Uterus (tissue), 2 donors: ENCODE results near the gene CNNM2.

Experiments
- CTCF ChIP-seq, 4 experiments: fragments of 200-600 bp in 2 of 4; fragments of 450-650 bp in 2 of 4; sonication (generic) in 2 of 4; IDR thresholded peaks; one replicate each; pipeline ENCODE4 v1.5.1; 2016 to 2019; ENCODE audit warnings: antibody characterized with exemption in 4 of 4, mild to moderate bottlenecking in 2 of 4, moderate library complexity in 1 of 4
- POLR2A ChIP-seq, 2 donors: fragments of 450-650 bp; IDR thresholded peaks; one replicate each; pipeline ENCODE4 v1.6.1; 2016; ENCODE audit warnings: antibody characterized with exemption in 2 of 2, mild to moderate bottlenecking in 1 of 2, moderate library complexity in 1 of 2

- TF ChIP-seq CTCF (IDR thresholded peaks at IDR 0.05) (no peak), POLR2A (IDR thresholded peaks at IDR 0.05) (no peak)
Measured at GRCh38 chr10:103021900-103022293, 103.8 kb downstream of the CNNM2 start.
